GM20431 (cell line): Measurements from ENCODE around the gene INTS1.

ENCODE experiments used
- in situ Hi-C: fragments of 300-500 bp; cut with MseI, MboI; formaldehyde crosslinking; loops from one replicate; pipeline ENCODE4 v1.15.0; 2020; ENCODE audit warnings: low sequenced_read_pairs; ENCODE audit not compliant: unreplicated experiment

INTS1 gene

DNA sequence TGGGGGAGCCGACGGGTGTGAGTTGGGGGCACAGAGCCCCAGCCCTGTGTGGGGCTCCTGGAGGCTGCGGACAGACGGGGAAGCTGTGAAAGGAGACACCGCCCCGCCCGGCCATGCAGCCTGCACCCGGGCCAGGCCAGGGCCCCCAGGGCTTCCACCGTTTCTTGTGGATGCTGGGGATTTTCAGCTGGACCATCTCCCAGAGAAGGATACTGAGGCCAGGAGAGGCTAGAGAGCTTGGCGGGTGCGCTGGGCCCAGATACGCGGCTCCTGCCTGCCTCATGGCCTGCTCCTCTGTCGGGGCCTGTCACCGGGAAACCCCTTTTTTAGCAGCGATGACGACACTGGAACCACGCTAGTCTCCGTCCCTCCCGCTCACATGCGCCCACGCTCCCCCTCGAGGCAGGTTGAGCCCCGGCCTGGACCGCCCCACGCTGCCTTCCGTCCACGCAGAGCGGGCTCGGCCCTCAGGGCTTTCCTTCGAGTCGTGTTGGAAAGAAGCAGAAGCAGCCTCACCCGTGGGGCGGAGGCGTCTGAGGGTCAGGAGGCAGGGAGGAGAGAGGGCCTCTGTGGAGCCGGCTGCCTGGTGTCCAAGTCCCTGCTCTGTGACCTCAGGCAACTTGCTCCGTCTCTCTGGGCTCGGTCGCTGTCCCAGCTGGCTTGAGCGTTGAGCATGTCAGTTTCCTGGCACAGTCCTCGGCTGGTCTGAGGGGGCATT is 40.1 kb upstream of the INTS1 start:
- in situ Hi-C loops: no loop called here

GRCh38 chr7:1543826-1544177 is 39.6 kb upstream of the INTS1 start:
- in situ Hi-C loops: no loop called here

DNA sequence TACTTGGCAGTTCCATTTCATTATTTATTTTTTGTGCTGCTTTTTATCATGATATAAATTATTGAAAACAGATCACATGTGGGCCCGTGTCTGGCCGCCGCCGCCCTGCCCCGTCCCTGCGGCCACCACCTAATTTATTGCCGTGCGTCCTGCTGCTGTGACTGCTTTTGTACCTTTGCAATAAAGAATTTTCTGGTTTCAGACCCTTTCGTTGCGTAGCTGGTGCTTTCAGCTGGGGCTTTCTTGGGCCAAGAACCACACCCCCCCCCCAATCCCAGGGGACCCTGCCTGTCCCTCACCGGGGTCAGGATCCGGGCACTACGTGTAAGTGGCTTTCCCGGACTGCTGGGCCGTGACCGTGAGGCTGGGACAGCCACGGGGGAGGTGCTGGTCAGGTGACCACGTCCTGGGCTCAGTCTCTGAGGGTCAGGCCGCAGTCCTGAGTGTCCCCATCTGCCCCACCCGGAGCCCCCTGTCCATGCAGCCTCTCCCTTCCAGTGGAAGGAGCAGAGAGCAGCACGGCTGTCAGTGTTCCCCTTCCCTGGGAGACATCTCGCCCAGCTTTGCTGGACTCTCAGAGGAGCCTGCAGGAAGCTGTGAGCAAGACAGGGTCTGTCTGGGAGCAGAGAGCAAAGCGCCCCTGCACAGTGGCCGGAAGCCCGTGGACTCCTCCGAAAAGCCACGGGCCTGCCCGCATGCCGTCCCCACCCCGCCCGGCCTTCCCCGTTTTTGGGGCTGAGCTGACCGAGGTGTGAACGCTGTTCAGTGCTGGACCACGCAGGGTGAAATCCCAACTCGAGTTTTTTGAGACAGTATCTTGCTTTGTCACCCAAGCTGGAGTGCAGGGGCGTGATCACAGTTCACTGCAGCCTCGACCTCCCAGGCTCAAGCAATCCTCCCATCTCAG is 38.9 kb upstream of the INTS1 start:
- in situ Hi-C loops: no loop called here

DNA sequence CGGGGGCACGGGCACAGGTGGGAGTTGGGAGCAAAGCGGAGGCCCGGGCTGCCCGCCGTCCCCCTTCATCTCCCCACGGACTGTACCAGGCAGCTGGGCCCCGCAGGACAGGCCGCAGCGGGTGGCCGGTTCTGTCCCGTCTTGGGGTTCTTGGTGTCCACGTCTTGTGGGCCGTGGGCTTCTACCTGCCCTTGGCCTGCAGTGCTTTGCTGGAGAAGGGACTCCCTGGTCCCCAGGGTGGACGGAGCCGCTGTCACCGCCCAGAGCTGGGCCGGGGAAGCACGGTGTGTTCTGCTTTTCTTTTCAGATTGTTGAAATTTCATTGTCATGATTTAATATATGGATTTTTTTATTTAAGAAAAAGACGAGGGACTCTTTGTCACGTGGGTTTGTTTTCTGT is 38.1 kb upstream of the INTS1 start:
- in situ Hi-C loops: no loop called here

DNA sequence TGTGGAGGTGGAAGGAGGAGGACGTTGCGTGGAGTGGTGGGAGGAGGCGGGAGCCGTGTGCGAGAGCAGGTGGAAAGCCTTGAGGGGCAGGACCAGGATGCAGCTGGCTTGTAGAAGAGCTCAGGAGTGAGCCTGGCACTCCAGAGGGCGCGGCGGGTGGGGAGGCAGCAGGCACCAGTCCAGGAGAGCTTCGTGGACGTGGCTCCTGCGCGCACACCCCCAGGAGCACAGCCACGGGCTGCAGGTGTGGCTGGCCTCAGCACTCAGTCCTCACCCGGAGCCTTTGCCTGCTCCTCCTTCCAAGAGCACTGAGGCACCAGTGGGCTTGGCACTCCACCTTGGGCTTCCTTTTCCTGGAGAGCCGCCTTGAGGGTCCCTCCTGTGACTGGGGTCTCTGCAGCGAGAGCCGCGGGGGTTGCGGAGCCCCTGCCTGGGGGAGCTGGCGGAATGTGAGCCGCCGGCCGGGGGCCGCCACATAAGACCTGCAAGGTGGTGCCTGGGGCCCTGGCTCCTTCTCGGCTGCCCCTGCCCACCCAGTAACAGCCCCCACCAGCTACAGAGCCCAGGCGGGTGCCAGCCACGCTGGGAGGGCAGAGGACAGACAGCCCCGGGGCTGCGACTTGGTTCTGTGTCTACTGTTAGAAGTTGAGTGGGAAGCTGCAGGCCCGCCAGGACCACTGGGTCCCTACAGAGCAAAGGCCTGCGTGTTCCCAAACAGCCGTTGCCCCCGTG is 37.4 kb upstream of the INTS1 start:
- in situ Hi-C loops: no loop called here

DNA sequence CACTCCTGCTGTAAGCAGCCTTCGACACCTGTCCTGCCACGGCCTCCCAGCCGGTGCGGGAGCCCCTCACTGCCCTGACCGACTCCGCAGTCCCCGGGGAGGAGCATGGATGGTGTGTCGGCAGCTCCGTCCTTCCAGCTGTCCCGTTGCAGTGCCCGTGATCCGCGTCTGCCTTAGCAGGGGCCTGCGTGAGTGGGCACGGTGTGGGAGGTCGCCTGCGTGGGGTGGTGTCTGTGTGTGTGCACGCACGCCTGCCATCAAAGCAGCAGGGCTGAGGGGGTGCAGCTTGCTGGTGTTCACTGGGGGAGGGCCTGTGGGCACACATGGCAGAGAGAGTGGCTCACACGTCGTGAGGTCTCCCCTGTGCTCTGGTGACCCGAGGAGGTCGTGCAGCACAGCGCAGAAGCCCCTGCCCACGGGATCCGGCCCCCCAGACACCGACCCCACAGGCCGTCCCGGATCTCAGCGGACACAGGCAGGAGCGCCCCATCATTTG is 36.6 kb upstream of the INTS1 start:
- in situ Hi-C loops: no loop called here

DNA sequence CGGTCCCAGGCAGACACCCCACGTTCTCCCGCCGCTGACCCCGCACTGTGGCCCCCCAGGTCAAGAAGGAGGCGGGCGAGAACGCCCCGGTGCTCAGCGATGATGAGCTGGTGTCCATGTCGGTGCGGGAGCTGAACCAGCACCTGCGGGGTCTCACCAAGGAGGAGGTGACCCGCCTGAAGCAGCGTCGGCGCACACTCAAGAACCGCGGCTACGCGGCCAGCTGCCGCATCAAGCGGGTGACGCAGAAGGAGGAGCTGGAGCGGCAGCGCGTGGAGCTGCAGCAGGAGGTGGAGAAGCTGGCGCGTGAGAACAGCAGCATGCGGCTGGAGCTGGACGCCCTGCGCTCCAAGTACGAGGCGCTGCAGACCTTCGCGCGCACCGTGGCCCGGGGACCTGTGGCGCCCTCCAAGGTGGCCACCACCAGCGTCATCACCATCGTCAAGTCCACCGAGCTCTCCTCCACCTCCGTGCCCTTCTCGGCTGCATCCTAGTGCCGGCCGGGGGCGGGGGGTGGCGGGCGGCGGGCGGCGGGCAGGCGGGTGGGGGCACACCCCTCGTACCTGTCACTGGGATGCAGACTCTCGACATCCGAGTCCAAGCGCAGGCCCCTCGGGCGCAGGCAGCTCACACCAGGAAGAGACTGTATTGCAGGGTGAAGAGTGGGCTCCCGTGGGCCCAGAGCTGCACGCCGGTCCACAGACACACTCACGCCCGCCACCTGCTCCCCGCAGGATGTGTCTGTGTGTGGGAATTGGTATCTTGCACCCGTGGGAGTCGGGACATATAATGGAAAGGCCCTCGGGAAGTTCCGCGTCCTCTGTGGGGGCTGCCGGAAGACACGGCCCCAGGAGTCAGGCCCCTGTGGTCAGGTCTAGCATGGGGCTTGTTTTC is 35.9 kb upstream of the INTS1 start:
- in situ Hi-C loops: no loop called here

- in situ Hi-C loops: no loop called here
Measured at GRCh38 chr7:1539181-1539881, 35.1 kb upstream of the INTS1 start.

- in situ Hi-C loops: no loop called here
Measured at GRCh38 chr7:1538544-1539180, 34.5 kb upstream of the INTS1 start.

DNA sequence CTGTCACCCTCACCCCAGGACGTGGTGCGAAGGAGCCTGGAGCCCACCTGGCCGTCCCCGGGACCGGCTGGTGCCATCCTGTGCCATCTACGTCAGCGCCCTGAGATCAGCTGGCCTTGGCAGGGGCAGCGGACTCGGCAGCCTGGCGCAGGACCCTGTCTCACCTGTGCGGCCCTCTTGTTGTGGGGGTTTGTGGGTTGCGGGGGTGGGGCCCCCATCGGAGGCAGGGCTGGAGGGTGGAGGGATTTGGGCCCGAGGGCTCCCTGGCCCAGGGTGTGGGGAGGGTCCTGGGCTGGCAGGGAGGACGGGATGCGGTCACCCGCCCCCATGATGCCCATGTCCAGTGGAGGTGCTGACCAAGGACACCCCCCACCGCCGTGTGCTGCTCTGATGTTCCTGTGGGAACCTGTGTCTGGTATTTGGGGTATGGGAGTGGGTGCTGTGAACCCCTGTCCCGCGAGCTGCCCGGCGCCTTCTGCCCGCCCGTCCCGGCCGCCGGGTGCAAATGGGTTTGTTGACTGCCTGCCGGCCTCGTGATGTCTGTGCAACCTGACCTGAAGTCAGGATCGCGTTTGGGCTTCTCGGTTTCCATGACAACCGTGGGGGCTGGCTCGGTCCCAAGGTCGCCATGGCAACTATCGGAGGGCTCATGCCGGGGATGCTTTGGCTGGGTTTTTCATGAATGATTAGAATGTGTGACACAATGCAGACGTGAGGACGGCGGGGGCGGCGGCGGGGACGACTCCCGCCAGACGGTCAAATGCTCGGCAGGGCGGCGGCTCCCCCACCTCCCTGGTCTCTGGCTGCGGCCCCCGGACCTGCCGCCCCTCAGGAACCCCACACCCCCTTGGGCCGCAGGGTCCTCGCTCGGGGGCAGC is 33.6 kb upstream of the INTS1 start:
- in situ Hi-C loops: no loop called here

GRCh38 chr7:1536743-1537534 is 32.8 kb upstream of the INTS1 start:
- in situ Hi-C loops: no loop called here

GRCh38 chr7:1536455-1536742 is 32.2 kb upstream of the INTS1 start:
- in situ Hi-C loops: no loop called here

DNA sequence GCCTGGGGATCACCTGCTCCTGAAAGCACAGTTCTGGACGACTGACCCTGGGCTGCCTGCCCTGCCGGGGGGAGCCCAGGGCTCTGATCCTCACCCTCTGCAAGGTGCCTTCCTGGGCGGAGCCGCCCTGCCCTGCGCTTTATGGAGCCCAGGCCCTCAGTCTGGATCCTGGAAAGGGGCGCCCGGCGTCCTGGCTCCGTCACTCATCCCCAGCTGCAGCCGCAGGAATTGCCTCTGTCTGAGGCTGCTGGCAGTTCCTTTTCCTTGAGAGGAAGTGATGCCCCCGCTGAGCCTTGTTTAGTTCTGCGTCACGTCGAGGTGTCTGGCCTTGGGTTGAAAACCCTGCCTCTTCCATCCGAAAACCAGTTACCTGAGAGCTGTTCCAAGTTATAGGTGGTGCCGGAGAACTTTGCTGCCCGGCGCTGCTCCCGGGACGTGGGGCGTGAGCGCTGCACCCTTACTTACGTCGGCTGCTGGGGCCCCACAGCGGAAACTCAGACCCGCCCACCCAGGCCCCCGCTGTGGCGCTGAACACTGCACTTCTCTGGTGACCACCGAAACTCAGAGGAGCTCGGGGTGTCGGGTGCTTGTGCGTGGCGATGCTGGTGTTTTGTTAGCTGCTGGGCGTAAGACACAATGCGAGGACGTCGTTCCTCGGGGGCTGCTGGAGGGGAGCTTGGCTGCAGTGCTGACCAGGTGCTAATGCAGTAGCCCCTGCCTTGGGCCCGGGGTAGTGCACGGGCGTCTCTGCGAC is 31.7 kb upstream of the INTS1 start:
- in situ Hi-C loops: no loop called here

GRCh38 chr7:1535100-1535458 is 30.9 kb upstream of the INTS1 start:
- in situ Hi-C loops: no loop called here

- in situ Hi-C loops: no loop called here
Measured at GRCh38 chr7:1534330-1535099, 30.3 kb upstream of the INTS1 start.
